ENCODE results near the gene VWA5B2. TPM values are rescaled to one million over a fixed set of nuclear protein-coding genes. Genes with fewer than 3 reads are reported as not detected.

The VWA5B2 gene
- total RNA-seq, 1 donor, result not detected

DNA sequence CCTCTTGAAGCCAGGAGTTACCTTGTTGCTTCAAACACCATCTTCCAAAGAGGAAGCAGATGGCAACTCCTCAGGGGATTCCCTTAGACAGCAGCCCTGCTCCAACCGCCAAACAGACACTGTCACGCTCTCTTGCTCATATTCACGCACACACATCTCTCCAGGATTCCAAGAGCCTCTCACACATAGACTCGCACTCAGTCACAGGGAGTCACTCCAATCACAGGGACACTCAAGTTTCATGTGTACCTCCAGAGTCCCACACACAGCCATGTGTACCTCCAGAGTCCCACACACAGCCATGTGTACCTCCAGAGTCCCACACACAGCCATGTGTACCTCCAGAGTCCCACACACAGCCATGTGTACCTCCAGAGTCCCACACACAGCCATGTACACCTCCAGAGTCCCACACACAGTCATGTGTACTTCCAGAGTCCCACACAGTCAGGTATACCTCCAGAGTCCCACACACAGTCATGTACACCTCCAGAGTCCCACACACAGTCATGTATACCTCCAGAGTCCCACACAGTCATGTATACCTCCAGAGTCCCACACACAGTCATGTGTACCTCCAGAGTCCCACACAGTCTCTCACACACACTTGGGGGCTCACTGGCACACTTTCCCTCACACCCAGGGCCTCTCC is 6.1 kb downstream of the VWA5B2 start:
- no peak overlapping the region for H3K4me3 ChIP-seq (ENCODE audit: low read depth, low read length)
- no peak for DNase-seq (ENCODE audit: low read depth)
- TF ChIP-seq, protein P1, sequence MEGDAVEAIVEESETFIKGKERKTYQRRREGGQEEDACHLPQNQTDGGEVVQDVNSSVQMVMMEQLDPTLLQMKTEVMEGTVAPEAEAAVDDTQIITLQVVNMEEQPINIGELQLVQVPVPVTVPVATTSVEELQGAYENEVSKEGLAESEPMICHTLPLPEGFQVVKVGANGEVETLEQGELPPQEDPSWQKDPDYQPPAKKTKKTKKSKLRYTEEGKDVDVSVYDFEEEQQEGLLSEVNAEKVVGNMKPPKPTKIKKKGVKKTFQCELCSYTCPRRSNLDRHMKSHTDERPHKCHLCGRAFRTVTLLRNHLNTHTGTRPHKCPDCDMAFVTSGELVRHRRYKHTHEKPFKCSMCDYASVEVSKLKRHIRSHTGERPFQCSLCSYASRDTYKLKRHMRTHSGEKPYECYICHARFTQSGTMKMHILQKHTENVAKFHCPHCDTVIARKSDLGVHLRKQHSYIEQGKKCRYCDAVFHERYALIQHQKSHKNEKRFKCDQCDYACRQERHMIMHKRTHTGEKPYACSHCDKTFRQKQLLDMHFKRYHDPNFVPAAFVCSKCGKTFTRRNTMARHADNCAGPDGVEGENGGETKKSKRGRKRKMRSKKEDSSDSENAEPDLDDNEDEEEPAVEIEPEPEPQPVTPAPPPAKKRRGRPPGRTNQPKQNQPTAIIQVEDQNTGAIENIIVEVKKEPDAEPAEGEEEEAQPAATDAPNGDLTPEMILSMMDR (IDR thresholded peaks at IDR 0.05; ENCODE audit: insufficient read depth, low read depth, low read length), result no peak

GRCh38 chr3:184236033-184236410 is 6.6 kb downstream of the VWA5B2 start:
- TF ChIP-seq, protein P1 (IDR thresholded peaks at IDR 0.05; ENCODE audit: insufficient read depth, low read depth, low read length), result no peak
- no peak for DNase-seq (ENCODE audit: low read depth)
- H3K4me3 ChIP-seq (ENCODE audit: low read depth, low read length), result no peak overlapping the region

DNA sequence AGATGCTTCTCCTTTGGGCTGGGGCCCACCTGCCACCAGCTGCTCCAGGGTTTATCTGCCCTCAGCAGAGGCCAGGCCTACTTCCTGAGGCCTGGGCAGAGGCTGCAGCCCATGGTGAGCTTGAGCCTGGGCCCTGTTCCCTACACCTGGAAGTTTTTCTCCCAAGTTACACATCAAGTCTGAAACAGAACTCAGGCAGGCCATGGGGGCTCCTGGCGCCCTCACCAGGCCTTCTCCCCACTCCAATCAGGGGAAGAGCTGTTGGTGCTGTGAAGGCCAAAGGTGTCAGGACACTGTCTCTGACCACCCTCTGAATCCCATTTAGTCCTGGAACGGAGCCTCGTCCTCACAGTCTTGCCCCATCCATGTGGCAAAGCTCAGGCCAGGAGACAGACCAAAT is 7.3 kb downstream of the VWA5B2 start:
- H3K4me3 ChIP-seq (ENCODE audit: low read depth, low read length), result no peak overlapping the region
- TF ChIP-seq, protein P1 (IDR thresholded peaks at IDR 0.05; ENCODE audit: insufficient read depth, low read depth, low read length), result no peak
- DNase-seq (ENCODE audit: low read depth), result no peak

- no peak overlapping the region for H3K4me3 ChIP-seq (ENCODE audit: low read depth, low read length)
- TF ChIP-seq, protein P1 (IDR thresholded peaks at IDR 0.05; ENCODE audit: insufficient read depth, low read depth, low read length), result no peak
- no peak for DNase-seq (ENCODE audit: low read depth)
Observed at GRCh38 chr3:184237211-184237610, 7.8 kb downstream of the VWA5B2 start.

GRCh38 chr3:184237807-184238206 is 8.4 kb downstream of the VWA5B2 start:
- no peak overlapping the region for H3K4me3 ChIP-seq (ENCODE audit: low read depth, low read length)
- DNase-seq (ENCODE audit: low read depth), result no peak
- TF ChIP-seq, protein P1 (IDR thresholded peaks at IDR 0.05; ENCODE audit: insufficient read depth, low read depth, low read length), result no peak

- TF ChIP-seq, protein P1 (IDR thresholded peaks at IDR 0.05; ENCODE audit: insufficient read depth, low read depth, low read length), result no peak
- DNase-seq (ENCODE audit: low read depth), result no peak
- no peak overlapping the region for H3K4me3 ChIP-seq (ENCODE audit: low read depth, low read length)
Observed at GRCh38 chr3:184238246-184238818, 8.9 kb downstream of the VWA5B2 start.

GRCh38 chr3:184239221-184239620 is 9.8 kb downstream of the VWA5B2 start:
- DNase-seq (ENCODE audit: low read depth), result no peak
- TF ChIP-seq, protein P1 (IDR thresholded peaks at IDR 0.05; ENCODE audit: insufficient read depth, low read depth, low read length), result no peak
- no peak overlapping the region for H3K4me3 ChIP-seq (ENCODE audit: low read depth, low read length)

Measured in fibroblast of villous mesenchyme (primary cell).